ENCODE data around the gene ITPRIPL2. TPM values are rescaled to one million over a fixed set of nuclear protein-coding genes. Genes with fewer than 3 reads are reported as not detected.

ITPRIPL2 gene
- total and polyA plus RNA-seq, 2 of the 13 experiments (the other 11 are each of a cell fraction or from before 2014, with no cell fraction given), result 5.9 to 12.6 TPM

- TF ChIP-seq THAP7 (CRISPR knock-in tag; IDR thresholded peaks at IDR 0.05) (no peak), ZMAT3 (CRISPR knock-in tag; conservative IDR thresholded peaks at IDR 0.05) (peak; percentile 31; the same call in 1 of the 2 replicates), ZNF292 (CRISPR knock-in tag; IDR thresholded peaks at IDR 0.05; ENCODE audit: borderline replicate concordance, low read depth) (no peak), SALL2 (CRISPR knock-in tag; IDR thresholded peaks at IDR 0.05) (no peak), ZNF263 (CRISPR knock-in tag; IDR thresholded peaks at IDR 0.05) (peak; percentile 59), ZFP1 (CRISPR knock-in tag; IDR thresholded peaks at IDR 0.05) (0 out of 2 replicates have a peak, but pooled peaks have one; percentile 6), MZF1 (CRISPR knock-in tag; IDR thresholded peaks at IDR 0.05; ENCODE audit: borderline replicate concordance) (no peak), ZBTB3 (CRISPR knock-in tag; IDR thresholded peaks at IDR 0.05; ENCODE audit: borderline replicate concordance, low read depth) (0 out of 2 replicates have a peak, but pooled peaks have one; percentile 18), BATF2 (CRISPR knock-in tag; IDR thresholded peaks at IDR 0.05) (no peak), ZNF24 (IDR thresholded peaks at IDR 0.05) (peak; percentile 88), CREBL2 (CRISPR knock-in tag; IDR thresholded peaks at IDR 0.05; ENCODE audit: borderline replicate concordance) (no peak), ZNF569 (CRISPR knock-in tag; IDR thresholded peaks at IDR 0.05; ENCODE audit: borderline replicate concordance) (no peak), TP53 (CRISPR knock-in tag; conservative IDR thresholded peaks at IDR 0.05) (no peak), PCBP2 (optimal IDR thresholded peaks at IDR 0.05; ENCODE audit: low read depth, low read length, poor library complexity, severe bottlenecking) (no peak), MAX (IDR thresholded peaks at IDR 0.05) (no peak), ZNF670 (CRISPR knock-in tag; IDR thresholded peaks at IDR 0.05; ENCODE audit: borderline replicate concordance) (peak; percentile 77), ZNF335 (CRISPR knock-in tag; IDR thresholded peaks at IDR 0.05) (peak; percentile 71), CCDC6 (CRISPR knock-in tag; IDR thresholded peaks at IDR 0.05) (0 out of 2 replicates have a peak, but pooled peaks have one; percentile 37), ZNF232 (CRISPR knock-in tag; IDR thresholded peaks at IDR 0.05; ENCODE audit: borderline replicate concordance) (no peak), ZBTB37 (CRISPR knock-in tag; IDR thresholded peaks at IDR 0.05) (no peak), SP1 (IDR thresholded peaks at IDR 0.05) (no peak), SP1 (CRISPR knock-in tag; IDR thresholded peaks at IDR 0.05) (no peak)
Observed at GRCh38 chr16:19108409-19109287, 5.1 kb upstream of the ITPRIPL2 start (continued).

Data from HepG2 (cell line).